SK-N-SH (cell line): ENCODE results near the gene DOCK8. TPM values are rescaled to one million over a fixed set of nuclear protein-coding genes. Genes with fewer than 3 reads are reported as not detected.

Source experiments
- CTCF ChIA-PET: fragments of 300-600, 350-600 bp; formaldehyde crosslinking; extraction: SDS; loops from one replicate; lab custom pipeline; 2021; lab: Yijun Ruan, JAX
- POLR2A ChIA-PET: fragments of 350-600 bp; sonication (Branson Sonifier 250); formaldehyde crosslinking; extraction: SDS; loops from one replicate; lab custom pipeline; 2020; ENCODE audit warnings: antibody characterized with exemption, inconsistent platforms; lab: Yijun Ruan, JAX
- DNase-seq: peaks from one replicate; pipeline ENCODE4 v3.0.0; 2012
- H2AFZ ChIP-seq: fragments of 200-600 bp; sonication (generic); 2 replicates; pipeline ENCODE4 v1.8.1; 2016; ENCODE audit warnings: antibody characterized with exemption, mild to moderate bottlenecking, low read depth
- H3F3A ChIP-seq: fragments of 200-600 bp; sonication (generic); replicated peaks from 2 replicates; pipeline ENCODE3; 2016; ENCODE audit warnings: antibody characterized with exemption, mild to moderate bottlenecking; ENCODE audit not compliant: insufficient read depth
- H3K27ac ChIP-seq, 2 experiments: fragments of 200-500 bp in 1 of 2; fragments of 200-600 bp in 1 of 2; sonication (Bioruptor generic) in 1 of 2; sonication (generic), shearing (Covaris generic) in 1 of 2; 2 replicates each; pipeline versions ENCODE4 v1.5.1 to v1.6.1; 2014 to 2016; ENCODE audit warnings: low read depth in 2 of 2, inconsistent platforms in 1 of 2, low read length in 1 of 2, mild to moderate bottlenecking in 1 of 2, mixed read lengths in 1 of 2
- H3K27me3 ChIP-seq: fragments of 200-600 bp; sonication (generic), shearing (Covaris generic); 2 replicates; pipeline ENCODE4 v1.6.1; 2016; ENCODE audit warnings: mixed run types; ENCODE audit not compliant: insufficient read depth
- H3K36me3 ChIP-seq, 2 experiments: fragments of 200-500 bp in 1 of 2; fragments of 200-600 bp in 1 of 2; sonication (Bioruptor generic) in 1 of 2; sonication (generic) in 1 of 2; replicated peaks in 1 of 2; 2 replicates each; pipeline versions ENCODE3 to v1.5.1; 2014 to 2016; ENCODE audit warnings: low read length in 1 of 2, mild to moderate bottlenecking in 1 of 2; ENCODE audit not compliant: insufficient read depth in 2 of 2, control insufficient read depth in 1 of 2
- H3K4me1 ChIP-seq, 2 experiments: fragments of 200-500 bp in 1 of 2; fragments of 200-600 bp in 1 of 2; sonication (Bioruptor generic) in 1 of 2; sonication (generic), shearing (Covaris generic) in 1 of 2; 2 replicates each; pipeline versions ENCODE4 v1.5.1 to v1.6.1; 2014 to 2016; ENCODE audit warnings: low read depth in 1 of 2, low read length in 1 of 2, mixed run types in 1 of 2; ENCODE audit not compliant: insufficient read depth in 2 of 2, control insufficient read depth in 1 of 2
- H3K4me2 ChIP-seq: fragments of 200-600 bp; sonication (generic), shearing (Covaris generic); 2 replicates; pipeline ENCODE4 v1.6.1; 2017; ENCODE audit warnings: mixed run types
- H3K4me3 ChIP-seq, 2 experiments: fragments of 200-500 bp in 1 of 2; fragments of 200-600 bp in 1 of 2; sonication (Bioruptor generic) in 1 of 2; sonication (generic), shearing (Covaris generic) in 1 of 2; 2 replicates each; pipeline versions ENCODE4 v1.5.1 to v1.8.1; 2014 to 2016; ENCODE audit warnings: low read depth in 2 of 2, inconsistent platforms in 1 of 2, low read length in 1 of 2, mild to moderate bottlenecking in 1 of 2, mixed read lengths in 1 of 2, moderate library complexity in 1 of 2
- H3K79me2 ChIP-seq: fragments of 200-600 bp; sonication (generic); 2 replicates; pipeline ENCODE4 v1.8.1; 2017; ENCODE audit warnings: mild to moderate bottlenecking; ENCODE audit not compliant: insufficient read depth
- H3K9ac ChIP-seq: fragments of 200-600 bp; sonication (generic); 2 replicates; pipeline ENCODE4 v1.6.1; 2017; ENCODE audit warnings: mixed run types
- H3K9me2 ChIP-seq: fragments of 200-600 bp; sonication (generic); 2 replicates; pipeline ENCODE4 v1.6.1; 2017; ENCODE audit warnings: mixed run types
- H3K9me3 ChIP-seq: fragments of 200-600 bp; sonication (generic); 2 replicates; pipeline ENCODE4 v1.6.1; 2017; ENCODE audit warnings: mixed run types, mild to moderate bottlenecking, moderate library complexity
- H4K20me1 ChIP-seq: fragments of 200-600 bp; sonication (generic); 2 replicates; pipeline ENCODE4 v1.6.1; 2017; ENCODE audit warnings: mild to moderate bottlenecking, mixed run types; ENCODE audit not compliant: insufficient read depth
- CHD2 ChIP-seq: fragments of 150-350 bp; IDR thresholded peaks from 2 replicates; pipeline ENCODE4 v1.6.1; 2018; ENCODE audit warnings: low read length; ENCODE audit not compliant: partially characterized antibody
- FOSL2 ChIP-seq: IDR thresholded peaks from 2 replicates; pipeline ENCODE4 v1.4.0; 2012; ENCODE audit warnings: low read depth, mild to moderate bottlenecking, moderate library complexity, borderline replicate concordance
- FOXJ3 ChIP-seq: sonication (generic); formaldehyde crosslinking; IDR thresholded peaks from 2 replicates; pipeline ENCODE4 v1.5.1; 2020; ENCODE audit warnings: mild to moderate bottlenecking, missing genetic modification reagents
- GATA2 ChIP-seq: sonication (generic); formaldehyde crosslinking; IDR thresholded peaks from 2 replicates; pipeline ENCODE4 v1.5.0; 2020; ENCODE audit warnings: mild to moderate bottlenecking, missing genetic modification reagents
- IRF3 ChIP-seq: fragments of 150-350 bp; IDR thresholded peaks from 2 replicates; pipeline ENCODE4 v1.6.1; 2016; ENCODE audit warnings: mild to moderate bottlenecking, low read depth, low read length
- JUND ChIP-seq: IDR thresholded peaks from 2 replicates; pipeline ENCODE4 v1.4.0; 2012
- MEF2A ChIP-seq: IDR thresholded peaks from 2 replicates; pipeline ENCODE4 v1.4.0; 2012; ENCODE audit warnings: low read depth, borderline replicate concordance
- MXI1 ChIP-seq: IDR thresholded peaks from 2 replicates; pipeline ENCODE4 v1.6.1; 2012; ENCODE audit warnings: mild to moderate bottlenecking, low read depth, low read length, improper control_type of control experiment
- NFIC ChIP-seq: IDR thresholded peaks from 2 replicates; pipeline ENCODE4 v1.4.0; 2012; ENCODE audit warnings: borderline replicate concordance
- POLR2AphosphoS5 ChIP-seq: IDR thresholded peaks from 2 replicates; pipeline ENCODE4 v1.6.1; 2012; ENCODE audit warnings: low read depth, low read length
- REST ChIP-seq: IDR thresholded peaks from 2 replicates; pipeline ENCODE4 v1.6.1; 2012; ENCODE audit warnings: mild to moderate bottlenecking, low read depth, low read length, moderate library complexity
- SIN3A ChIP-seq: IDR thresholded peaks from 2 replicates; pipeline ENCODE4 v1.6.1; 2012; ENCODE audit warnings: low read depth, mild to moderate bottlenecking, low read length, moderate library complexity, borderline replicate concordance
- TAF1 ChIP-seq: IDR thresholded peaks from 2 replicates; pipeline ENCODE4 v1.6.1; 2012; ENCODE audit warnings: low read depth, mild to moderate bottlenecking, low read length, moderate library complexity, borderline replicate concordance
- TCF12 ChIP-seq: IDR thresholded peaks from 2 replicates; pipeline ENCODE4 v1.4.0; 2012
- TEAD4 ChIP-seq: IDR thresholded peaks from 2 replicates; pipeline ENCODE4 v1.4.0; 2012; ENCODE audit warnings: mild to moderate bottlenecking, borderline replicate concordance; ENCODE audit not compliant: insufficient read depth
- USF1 ChIP-seq: IDR thresholded peaks from 2 replicates; pipeline ENCODE4 v1.4.0; 2012; ENCODE audit warnings: low read depth, borderline replicate concordance
- YY1 ChIP-seq: IDR thresholded peaks from 2 replicates; pipeline ENCODE4 v1.4.0; 2012; ENCODE audit warnings: low read depth, mild to moderate bottlenecking
- ZBTB33 ChIP-seq: IDR thresholded peaks from 2 replicates; pipeline ENCODE4 v1.4.0; 2012; ENCODE audit warnings: low read depth, borderline replicate concordance
- WGBS: methylation state at CpG from one replicate; pipeline ENCODE4 v1.1.6; 2017; ENCODE audit warnings: low lambda C conversion rate; 5-methylcytosine and 5-hydroxymethylcytosine counted together
- polyA plus RNA-seq, 3 experiments: library from polyadenylated mRNA; depleted of rRNA; stranded (reverse); fragments of >200 nt; gene quantifications; 2 replicates each; pipeline ENCODE4 v1.2.3, GENCODE V29; 2012

Gene DOCK8
- polyA plus RNA-seq, 1 of the 3 experiments (the other 2 are of a cell fraction), result not detected

- TF ChIP-seq SIN3A (no peak), USF1 (no peak), FOSL2 (no peak)
Measured at GRCh38 chr9:479304-479970, 264.8 kb downstream of the DOCK8 start (continued).

- POLR2A ChIA-PET, result no interaction called here
- Histone ChIP-seq H3K4me2 (no peak overlapping the region), H3K27me3 (no peaks in the 10 kb centered on the region; the same call in 1 of the 2 replicates), H3K36me3 (no peaks in the 10 kb centered on the region), H3K9me2 (no peaks in the 10 kb centered on the region), H3F3A (no peaks in the 10 kb centered on the region), H3K4me3 (no peak overlapping the region), H3K79me2 (no peaks in the 10 kb centered on the region), H3K9ac (no peak overlapping the region), H3K27ac (no peak overlapping the region), H3K4me1 (no peaks in the 10 kb centered on the region), H3K9me3 (no peaks in the 10 kb centered on the region), H4K20me1 (no peaks in the 10 kb centered on the region), H2AFZ (no peak overlapping the region)
- DNase-seq, result no peak
- CTCF ChIA-PET, result no interaction called here
- TF ChIP-seq SIN3A (no peak), FOSL2 (no peak), JUND (no peak), TCF12 (no peak), YY1 (no peak), POLR2AphosphoS5 (no peak), MEF2A (no peak), USF1 (no peak), IRF3 (no peak), FOXJ3 (CRISPR knock-in tag) (no peak), GATA2 (CRISPR knock-in tag) (no peak), TAF1 (no peak)
- WGBS, result 14% methylated on average over 3 of the region's 3 CpGs
Measured at GRCh38 chr9:479971-480350, 265.3 kb downstream of the DOCK8 start.

GRCh38 chr9:482739-483138 lies 268.1 kb downstream of the DOCK8 start:
- ChIA-PET CTCF (no interaction called here), POLR2A (no interaction called here)
- H3K36me3 ChIP-seq, result no peaks in the 10 kb centered on the region
- H3K9me3 ChIP-seq, result no peaks in the 10 kb centered on the region
- H3K9me2 ChIP-seq, result no peaks in the 10 kb centered on the region
- H3K79me2 ChIP-seq, result no peaks in the 10 kb centered on the region
- no peak overlapping the region for H2AFZ ChIP-seq
- no peaks in the 10 kb centered on the region for H4K20me1 ChIP-seq
- no peaks in the 10 kb centered on the region for H3F3A ChIP-seq
- no peak overlapping the region for H3K4me2 ChIP-seq
- H3K27me3 ChIP-seq, result no peaks in the 10 kb centered on the region; the same call in 1 of the 2 replicates
- WGBS, result 20% methylated on average over 7 of the region's 7 CpGs
- no peak overlapping the region for H3K9ac ChIP-seq
- no peak for DNase-seq
- H3K27ac ChIP-seq, result no peak overlapping the region
- H3K4me3 ChIP-seq, result no peak overlapping the region
- H3K4me1 ChIP-seq, result no peaks in the 10 kb centered on the region
- TF ChIP-seq CHD2, result no peak
- TF ChIP-seq MXI1, result no peak
- no peak for TF ChIP-seq TEAD4
- no peak for TF ChIP-seq REST
- TF ChIP-seq FOSL2, result no peak
- TF ChIP-seq NFIC, result no peak
- no peak for TF ChIP-seq POLR2AphosphoS5
- TF ChIP-seq ZBTB33, result no peak
